Naive thymus-derived CD4-positive, alpha-beta T cell (primary cell): ENCODE results near the gene SRMS. TPM values are rescaled to one million over a fixed set of nuclear protein-coding genes. Genes with fewer than 3 reads are reported as not detected.

Source experiments
- ATAC-seq: fragments of 150-1000 bp; cut with Tn5 transposase; 2 replicates; pipeline ENCODE4 v1.10.0; 2021; ENCODE audit warnings: mild to moderate bottlenecking, moderate library complexity
- CTCF ChIA-PET: fragments of 350-600 bp; sonication (Branson Sonifier 250); formaldehyde crosslinking; loops from one replicate; lab custom pipeline; 2021; ENCODE audit warnings: antibody characterized with exemption; lab: Charles Lee
- POLR2A ChIA-PET: fragments of 350-600 bp; sonication (Branson Sonifier 250); formaldehyde crosslinking; loops from one replicate; lab custom pipeline; 2021; ENCODE audit warnings: antibody characterized with exemption, inconsistent platforms; lab: Charles Lee
- DNase-seq, 9 donors: peaks; one replicate each; pipeline versions ENCODE4 v3.0.0 to v3.0.0-alpha.2; 2020 to 2022; ENCODE audit warnings: mixed read lengths in 1 of 9
- H3K27ac ChIP-seq: one replicate; pipeline ENCODE4 v1.7.0; 2013; ENCODE audit warnings: mild to moderate bottlenecking, low read depth, low read length, moderate library complexity
- H3K27me3 ChIP-seq, 2 donors: one replicate each; pipeline ENCODE4 v1.7.0; 2013; ENCODE audit warnings: low read length in 2 of 2, mild to moderate bottlenecking in 2 of 2, moderate library complexity in 2 of 2; ENCODE audit not compliant: control insufficient read depth in 2 of 2, insufficient read depth in 2 of 2
- H3K36me3 ChIP-seq, 3 experiments: 1 replicate in 2 of 3; 2 replicates in 1 of 3; pipeline ENCODE4 v1.7.0; 2013; ENCODE audit warnings: low read length in 3 of 3, mild to moderate bottlenecking in 3 of 3, moderate library complexity in 1 of 3; ENCODE audit not compliant: insufficient read depth in 3 of 3, control insufficient read depth in 2 of 3
- H3K4me1 ChIP-seq, 2 donors: one replicate each; pipeline ENCODE4 v1.7.0; 2013; ENCODE audit warnings: low read length in 2 of 2, mild to moderate bottlenecking in 2 of 2, moderate library complexity in 1 of 2; ENCODE audit not compliant: control insufficient read depth in 2 of 2, insufficient read depth in 2 of 2
- H3K4me3 ChIP-seq: 2 replicates; pipeline ENCODE4 v1.7.0; 2013; ENCODE audit warnings: mild to moderate bottlenecking, low read length
- H3K9me3 ChIP-seq, 3 experiments: 1 replicate in 2 of 3; 2 replicates in 1 of 3; pipeline ENCODE4 v1.7.0; 2013; ENCODE audit warnings: low read length in 3 of 3; ENCODE audit not compliant: control insufficient read depth in 2 of 3
- H3K27ac Mint-ChIP-seq, 9 donors: one replicate each; pipeline ENCODE4 v1.8.0; 2020 to 2022; ENCODE audit warnings: mixed read lengths in 9 of 9, mild to moderate bottlenecking in 8 of 9, moderate library complexity in 5 of 9, inconsistent platforms in 2 of 9
- H3K27me3 Mint-ChIP-seq, 5 donors: one replicate each; pipeline ENCODE4 v1.8.0; 2021 to 2022; ENCODE audit warnings: mixed read lengths in 5 of 5, mild to moderate bottlenecking in 1 of 5
- H3K36me3 Mint-ChIP-seq, 5 donors: one replicate each; pipeline ENCODE4 v1.8.0; 2020 to 2022; ENCODE audit warnings: mixed read lengths in 5 of 5, mild to moderate bottlenecking in 3 of 5, inconsistent platforms in 1 of 5
- H3K4me1 Mint-ChIP-seq, 7 donors: one replicate each; pipeline ENCODE4 v1.8.0; 2020 to 2022; ENCODE audit warnings: mixed read lengths in 7 of 7, mild to moderate bottlenecking in 3 of 7, inconsistent platforms in 1 of 7
- H3K4me3 Mint-ChIP-seq, 10 donors: one replicate each; pipeline ENCODE4 v1.8.0; 2020 to 2022; ENCODE audit warnings: mild to moderate bottlenecking in 10 of 10, mixed read lengths in 10 of 10, moderate library complexity in 6 of 10, inconsistent platforms in 2 of 10
- H3K9me3 Mint-ChIP-seq, 11 donors: one replicate each; pipeline ENCODE4 v1.8.0; 2020 to 2022; ENCODE audit warnings: mixed read lengths in 11 of 11, mild to moderate bottlenecking in 4 of 11, inconsistent platforms in 1 of 11, moderate library complexity in 1 of 11
- intact Hi-C, 2 donors: fragments of 100-400 bp; cut with micrococcal nuclease; formaldehyde crosslinking; loops; one replicate each; pipeline ENCODE4 v1.15.1; 2023
- polyA plus RNA-seq, 2 donors: library from polyadenylated mRNA; unstranded; fragments of 300-500 nt; fragmentation: Illumina TruSeq; gene quantifications; one replicate each; pipeline ENCODE4 v1.2.3, GENCODE V29; 2021
- total RNA-seq, 6 experiments: library from RNA in 5 of 6; stranded (reverse) in 5 of 6; gene quantifications; 1 replicate in 5 of 6; 2 replicates in 1 of 6; pipeline ENCODE4 v1.2.3 and lab custom pipeline; 2021 to 2026

Gene SRMS
- total and polyA plus RNA-seq, 7 experiments from 2014 or later, result 0.24 TPM; not detected in 6

DNA sequence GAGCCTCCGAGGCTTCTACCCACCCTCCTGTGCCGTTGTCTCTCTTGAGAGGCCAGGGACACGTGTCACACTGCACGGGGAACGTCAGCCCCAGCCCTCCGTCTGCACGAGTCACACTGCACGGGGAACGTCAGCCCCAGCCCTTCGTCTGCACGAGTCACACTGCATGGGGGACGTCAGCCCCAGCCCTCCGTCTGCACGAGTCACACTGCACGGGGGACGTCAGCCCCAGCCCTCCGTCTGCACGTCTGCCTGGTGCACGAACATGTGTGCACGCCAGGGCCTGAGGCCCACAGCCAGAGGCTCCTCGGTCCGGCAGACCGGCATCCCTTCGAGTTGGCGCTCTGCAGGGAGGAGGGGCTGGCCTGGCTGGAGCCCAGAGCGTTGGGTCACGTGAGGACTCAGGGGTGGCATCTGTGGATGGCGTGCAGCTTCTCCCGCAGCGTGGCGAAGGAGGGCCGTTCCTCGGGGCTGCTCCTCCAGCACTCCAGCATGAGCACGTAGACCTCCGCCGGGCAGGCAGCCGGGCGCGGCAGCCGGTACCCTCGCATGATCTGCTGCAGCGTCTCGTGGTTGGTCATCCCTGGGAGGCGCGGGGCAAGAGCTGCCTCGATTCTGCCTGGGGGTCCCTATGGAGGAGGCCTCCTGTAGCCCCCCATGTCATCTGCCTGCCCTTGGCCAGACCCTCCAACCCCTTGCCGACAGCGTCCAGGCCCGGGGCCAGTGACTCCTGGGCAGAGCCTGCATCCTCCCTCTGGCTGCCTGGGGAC lies 6.9 kb downstream of the SRMS start:
- H3K27me3 Mint-ChIP-seq, result peaks cover 0 to 4% (median 0%) of the 10 kb centered on the region in 5 donors
- no peaks in the 10 kb centered on the region for H3K36me3 Mint-ChIP-seq
- intact Hi-C loops, result no loop called here
- H3K4me1 Mint-ChIP-seq, result peaks cover 4 to 13% (median 11%) of the 10 kb centered on the region in 7 donors
- ChIA-PET POLR2A (interaction anchor here (1.1 to 7.4 kb wide), 3 partner anchors 10 to 354 kb away, joined by 3 to 89 read pairs (median 3); partner anchors contain the start of genes DNAJC5 and PPDPF), CTCF (interaction anchor here (1.0 kb wide), 1 partner anchor 12 kb away, joined by 4 read pairs; no protein-coding TSS in a partner anchor)
- Histone ChIP-seq H3K4me1 (peaks cover 15 to 21% of the 10 kb centered on the region in 2 donors), H3K36me3 (no peaks in the 10 kb centered on the region), H3K27ac (no peak overlapping the region), H3K9me3 (no peaks in the 10 kb centered on the region), H3K4me3 (no peak overlapping the region), H3K27me3 (no peaks in the 10 kb centered on the region)
- ATAC-seq (no peak), DNase-seq (no peak)
- H3K4me3 Mint-ChIP-seq, result peak overlapping the region in 1 of 10 donors; percentile 50
- H3K9me3 Mint-ChIP-seq, result no peaks in the 10 kb centered on the region
- no peak overlapping the region for H3K27ac Mint-ChIP-seq

DNA sequence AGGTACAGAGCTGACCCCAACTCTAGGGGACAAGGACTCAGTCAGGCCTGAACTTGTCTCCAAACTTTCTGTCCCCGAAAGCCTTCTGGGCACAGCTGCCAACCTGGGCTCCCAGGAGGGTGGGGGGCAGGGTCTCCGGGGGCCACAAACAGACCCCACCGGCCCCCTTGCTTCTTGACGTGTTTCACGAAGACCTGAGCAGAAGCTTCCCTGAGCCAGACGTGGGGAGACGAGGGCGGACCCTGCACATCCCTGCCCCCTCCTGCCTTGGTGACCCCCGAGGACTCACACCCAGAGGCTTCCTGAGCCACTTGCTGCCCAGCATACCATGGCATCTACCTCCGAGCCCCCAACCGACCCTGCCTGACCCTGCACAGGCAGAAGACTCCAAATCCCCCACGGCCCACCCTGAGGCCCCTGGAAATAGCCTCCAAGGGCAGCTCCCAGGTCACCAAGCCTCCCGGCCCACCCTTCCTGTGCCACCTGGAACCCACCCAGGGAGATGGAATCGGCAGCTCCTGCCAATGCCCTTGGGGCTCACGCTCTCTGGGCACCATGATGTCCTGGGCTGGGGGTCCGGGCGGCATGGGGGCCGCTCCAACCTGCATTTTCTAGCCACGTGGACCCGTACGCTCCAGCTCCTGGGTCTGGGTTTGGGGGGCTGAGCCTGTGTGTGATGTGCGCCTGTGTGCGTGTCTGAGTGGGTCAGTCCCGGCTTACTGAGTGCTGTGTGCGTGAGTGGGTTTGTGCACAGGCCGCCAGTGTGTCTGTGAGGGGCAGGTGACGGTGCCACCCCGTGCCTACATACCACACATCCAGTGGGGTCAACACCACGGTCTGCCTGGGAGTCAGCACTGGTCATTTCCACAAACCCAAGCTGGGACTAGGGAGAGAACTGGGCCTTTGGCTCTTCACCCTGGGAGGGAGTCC lies 7.8 kb downstream of the SRMS start:
- H3K9me3 Mint-ChIP-seq, result no peaks in the 10 kb centered on the region
- H3K4me1 Mint-ChIP-seq, result peaks cover 4 to 13% (median 11%) of the 10 kb centered on the region in 7 donors
- POLR2A ChIA-PET, result interaction anchor here (0.6 to 7.4 kb wide), 6 partner anchors 8 to 355 kb away, joined by 3 to 89 read pairs (median 4); partner anchors contain the start of genes DNAJC5, HELZ2, PPDPF and SRMS
- Histone ChIP-seq H3K4me3 (no peak overlapping the region), H3K36me3 (no peaks in the 10 kb centered on the region), H3K4me1 (peaks cover 15 to 21% of the 10 kb centered on the region in 2 donors), H3K27me3 (no peaks in the 10 kb centered on the region), H3K27ac (peak overlapping the region; percentile 83), H3K9me3 (no peaks in the 10 kb centered on the region)
- no peaks in the 10 kb centered on the region for H3K27me3 Mint-ChIP-seq
- DNase-seq, result no peak
- CTCF ChIA-PET, result interaction anchor here (0.5 to 3.4 kb wide), 5 partner anchors 13 to 432 kb away, joined by 4 to 18 read pairs (median 4); partner anchors contain the start of genes ARFRP1 and ZGPAT
- no peaks in the 10 kb centered on the region for H3K36me3 Mint-ChIP-seq
- H3K27ac Mint-ChIP-seq, result peak overlapping the region in 2 of 9 donors; percentile 41 to 59
- intact Hi-C loops, result loop anchor here (5.0 to 10.0 kb wide), 8 partner anchors 168 to 538 kb away; partner anchors contain the start of genes ARFRP1 (in 1 of the 2), C20orf204 (in 1 of the 2), LIME1 (in 1 of the 2) and RGS19 (in 1 of the 2)
- H3K4me3 Mint-ChIP-seq, result peak overlapping the region in 2 of 10 donors; percentile 3 to 17
- no peak for ATAC-seq

DNA sequence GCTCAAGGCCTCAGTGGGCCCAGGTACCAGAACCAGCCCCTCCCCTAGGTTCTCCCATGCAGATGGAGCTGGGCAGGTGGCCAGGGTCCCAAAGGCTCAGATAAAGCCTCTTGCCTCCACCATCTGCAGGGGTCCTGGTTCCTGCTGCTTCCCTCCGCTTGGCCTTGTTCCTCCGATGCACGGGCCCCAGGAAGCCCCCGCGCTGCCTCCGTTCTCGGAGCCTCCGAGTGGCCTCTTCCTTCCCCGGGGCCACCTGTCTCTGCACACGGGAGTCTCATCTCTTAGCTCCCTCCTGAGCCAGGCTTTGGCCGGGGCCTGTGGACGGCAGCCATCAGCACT lies 8.5 kb downstream of the SRMS start:
- Histone ChIP-seq H3K27ac (peak overlapping the region; percentile 83), H3K4me1 (peaks cover 15 to 21% of the 10 kb centered on the region in 2 donors), H3K9me3 (no peaks in the 10 kb centered on the region), H3K36me3 (no peaks in the 10 kb centered on the region), H3K27me3 (no peaks in the 10 kb centered on the region), H3K4me3 (no peak overlapping the region)
- H3K36me3 Mint-ChIP-seq, result no peaks in the 10 kb centered on the region
- POLR2A ChIA-PET, result interaction anchor here (0.6 to 7.4 kb wide), 12 partner anchors 9 to 504 kb away, joined by 3 to 89 read pairs (median 4); partner anchors contain the start of genes DNAJC5, HELZ2, PPDPF and SRMS
- H3K27ac Mint-ChIP-seq, result peak overlapping the region in 1 of 9 donors; percentile 21
- H3K27me3 Mint-ChIP-seq, result no peaks in the 10 kb centered on the region
- ATAC-seq (no peak), DNase-seq (no peak)
- H3K4me1 Mint-ChIP-seq, result peaks cover 4 to 13% (median 11%) of the 10 kb centered on the region in 7 donors
- CTCF ChIA-PET, result interaction anchor here (0.8 to 3.4 kb wide), 9 partner anchors 13 to 499 kb away, joined by 3 to 18 read pairs (median 4); partner anchors contain the start of genes ARFRP1 and ZGPAT
- no peaks in the 10 kb centered on the region for H3K9me3 Mint-ChIP-seq
- H3K4me3 Mint-ChIP-seq, result peak overlapping the region in 2 of 10 donors; percentile 3 to 17
- intact Hi-C loops, result loop anchor here (5.0 to 10.0 kb wide), 8 partner anchors 168 to 538 kb away; partner anchors contain the start of genes ARFRP1 (in 1 of the 2), C20orf204 (in 1 of the 2), LIME1 (in 1 of the 2) and RGS19 (in 1 of the 2)

DNA sequence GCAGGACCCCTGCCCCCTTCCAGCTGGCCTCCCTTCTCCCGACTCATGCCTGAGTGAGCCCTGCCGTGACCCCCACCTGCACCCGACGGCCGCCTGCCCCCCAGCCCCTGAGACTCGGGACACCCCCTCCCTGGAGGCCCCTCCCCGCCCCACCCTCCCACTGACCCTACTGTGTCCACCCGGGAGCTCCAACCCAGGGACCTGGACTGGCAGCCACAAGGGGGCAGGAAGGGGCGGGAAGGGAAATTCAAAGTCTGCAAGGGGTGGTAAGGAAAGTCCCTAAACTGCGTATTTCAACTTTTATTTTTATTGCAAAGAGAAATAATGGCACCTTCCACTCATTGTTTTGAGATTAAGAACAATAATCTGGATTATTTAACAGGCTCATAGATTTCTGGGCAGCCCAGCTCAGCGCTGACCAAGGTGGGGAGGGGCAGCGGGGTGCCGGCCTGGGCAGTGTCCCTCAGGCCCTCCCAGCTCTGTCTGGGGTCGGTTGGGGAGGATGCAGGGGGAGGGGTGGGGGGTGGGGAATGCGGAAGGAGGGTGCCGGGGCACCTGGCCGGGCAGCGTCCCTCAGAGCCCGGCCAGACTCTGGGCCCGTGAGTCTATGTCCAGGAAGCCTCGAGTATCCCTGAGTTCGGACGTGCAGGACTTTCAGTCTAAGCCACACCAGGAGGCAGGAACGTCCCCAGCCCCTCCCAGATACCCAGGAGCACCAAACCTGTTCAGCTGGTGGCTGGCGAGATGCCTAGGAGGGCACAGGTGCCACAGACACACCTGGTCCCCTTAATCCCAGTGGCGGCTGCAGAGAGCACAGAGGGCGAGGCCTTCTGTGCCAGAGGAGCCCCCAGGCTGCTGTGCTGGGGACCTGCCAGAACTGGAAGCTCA lies 9.1 kb downstream of the SRMS start:
- ATAC-seq, result peak; percentile 28
- Histone ChIP-seq H3K4me3 (peak overlapping the region; percentile 68), H3K9me3 (no peaks in the 10 kb centered on the region), H3K4me1 (peaks cover 15 to 21% of the 10 kb centered on the region in 2 donors), H3K27me3 (no peaks in the 10 kb centered on the region), H3K27ac (peak overlapping the region; percentile 83), H3K36me3 (no peaks in the 10 kb centered on the region)
- Mint-ChIP-seq H3K27me3 (no peaks in the 10 kb centered on the region), H3K36me3 (no peaks in the 10 kb centered on the region), H3K4me1 (peaks cover 0 to 11% (median 7%) of the 10 kb centered on the region in 7 donors), H3K9me3 (no peaks in the 10 kb centered on the region), H3K4me3 (peak overlapping the region; percentile 29 to 86 (median 75)), H3K27ac (peak overlapping the region; percentile 42 to 91 (median 78))
- CTCF ChIA-PET, result interaction anchor here (0.7 to 3.4 kb wide), 19 partner anchors 12 to 500 kb away, joined by 3 to 18 read pairs (median 4); partner anchors contain the start of genes ARFRP1, LIME1, PPDPF and ZGPAT
- DNase-seq, result peak in 3 of 9 donors; percentile 38 to 73 (median 56)
- POLR2A ChIA-PET, result interaction anchor here (0.6 to 7.4 kb wide), 23 partner anchors 9 to 693 kb away, joined by 3 to 89 read pairs (median 4); partner anchors contain the start of genes GMEB2, LIME1, PPDPF and RTEL1
- intact Hi-C loops, result loop anchor here (1.0 to 10.0 kb wide), 20 partner anchors 15 to 582 kb away; partner anchors contain the start of genes ARFRP1 (in 2 of the 2), UCKL1 (in 2 of the 2), C20orf204 (in 1 of the 2) and LIME1 (in 1 of the 2)

DNA sequence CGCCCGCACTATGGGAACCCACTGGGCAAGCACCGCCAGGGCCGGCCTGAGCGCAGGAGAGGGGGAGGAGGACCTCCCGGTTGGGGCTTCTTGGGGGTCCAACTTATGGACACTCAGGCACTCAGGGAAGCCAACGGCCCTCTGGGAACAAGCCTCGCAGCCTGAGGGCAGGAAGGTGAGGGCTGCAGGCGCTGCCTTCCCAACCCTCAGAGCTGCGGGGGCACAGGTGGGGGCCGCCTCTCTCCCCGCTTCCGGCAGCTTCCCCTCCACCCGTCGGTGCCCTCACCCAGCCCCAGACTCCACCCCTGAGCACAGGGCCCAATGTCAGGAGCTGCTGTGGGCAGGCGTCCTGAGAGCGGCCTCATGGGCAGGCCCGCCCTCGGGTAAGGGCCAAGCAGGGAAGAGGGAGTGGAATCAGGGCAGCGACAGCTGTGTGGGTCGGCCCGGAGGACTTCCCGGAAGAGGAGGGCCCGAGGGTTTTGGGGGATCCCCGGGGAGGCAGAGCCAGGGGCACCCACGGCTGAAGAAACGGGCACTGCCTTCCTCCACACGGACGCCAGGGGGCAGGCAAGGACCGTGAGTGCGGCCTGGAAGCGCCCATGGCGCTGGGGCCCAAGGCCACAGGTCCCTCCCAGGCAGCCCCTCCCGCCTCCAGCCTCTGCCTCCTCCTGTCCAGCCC lies 9.9 kb downstream of the SRMS start:
- H3K36me3 Mint-ChIP-seq, result no peaks in the 10 kb centered on the region
- DNase-seq (peak; percentile 88 to 97 (median 92)), ATAC-seq (peak; percentile 94)
- H3K9me3 Mint-ChIP-seq, result no peaks in the 10 kb centered on the region
- peak overlapping the region; percentile 83 for H3K27ac ChIP-seq
- peak overlapping the region; percentile 68 for H3K4me3 ChIP-seq
- no peaks in the 10 kb centered on the region for H3K27me3 Mint-ChIP-seq
- intact Hi-C loops, result loop anchor here (1.0 to 10.0 kb wide), 25 partner anchors 15 to 583 kb away; partner anchors contain the start of genes ARFRP1 (in 2 of the 2), UCKL1 (in 2 of the 2), C20orf204 (in 1 of the 2) and LIME1 (in 1 of the 2)
- H3K27me3 ChIP-seq, result no peaks in the 10 kb centered on the region
- POLR2A ChIA-PET, result interaction anchor here (0.5 to 7.4 kb wide), 24 partner anchors 10 to 1349 kb away, joined by 3 to 89 read pairs (median 4); partner anchors contain the start of genes GMEB2, LIME1, PPDPF and RTEL1
- no peaks in the 10 kb centered on the region for H3K36me3 ChIP-seq
- H3K27ac Mint-ChIP-seq, result peak overlapping the region; percentile 36 to 91 (median 78)
- peak overlapping the region; percentile 48 to 86 (median 75) for H3K4me3 Mint-ChIP-seq
- CTCF ChIA-PET, result interaction anchor here (0.7 to 3.4 kb wide), 18 partner anchors 8 to 501 kb away, joined by 3 to 18 read pairs (median 4); partner anchors contain the start of genes ARFRP1, LIME1, PPDPF and ZGPAT
- H3K4me1 ChIP-seq, result peaks cover 15 to 21% of the 10 kb centered on the region in 2 donors
- peaks cover 0 to 11% (median 7%) of the 10 kb centered on the region in 7 donors for H3K4me1 Mint-ChIP-seq
- H3K9me3 ChIP-seq, result no peaks in the 10 kb centered on the region
